H1 (cell line): ENCODE results near the gene OGDHL. TPM values are rescaled to one million over a fixed set of nuclear protein-coding genes. Genes with fewer than 3 reads are reported as not detected.

Source experiments
- CTCF ChIA-PET: fragments of 300-600 bp; sonication (Branson Sonifier 250); formaldehyde crosslinking; loops from one replicate; lab custom pipeline; 2021; ENCODE audit not compliant: partially characterized antibody; lab: Charles Lee
- POLR2A ChIA-PET: fragments of 300-600 bp; sonication (Branson Sonifier 250); formaldehyde crosslinking; loops from one replicate; lab custom pipeline; 2021; ENCODE audit warnings: inconsistent platforms; ENCODE audit not compliant: partially characterized antibody; lab: Charles Lee
- DNase-seq, 2 experiments: peaks; one replicate each; pipeline versions ENCODE4 v3.0.0 to v3.0.0-alpha.2; 2010 to 2022; ENCODE audit warnings: low spot score in 2 of 2, low read depth in 1 of 2, mixed read lengths in 1 of 2
- FAIRE-seq: peaks from 2 replicates; lab custom pipeline; 2011; peaks lifted over from hg19 to GRCh38; lab: Jason Lieb, UNC
- H2AFZ ChIP-seq: 2 replicates; pipeline ENCODE4 v1.8.1; 2012; ENCODE audit warnings: low read length, inconsistent platforms
- H2AK5ac ChIP-seq: 2 replicates; pipeline ENCODE4 v1.6.1; 2013; ENCODE audit warnings: low read depth, low read length
- H2BK120ac ChIP-seq: replicated peaks from 2 replicates; pipeline ENCODE3; 2013; ENCODE audit warnings: low read depth, low read length, inconsistent platforms
- H2BK12ac ChIP-seq: 2 replicates; pipeline ENCODE4 v1.6.1; 2013; ENCODE audit warnings: low read depth, low read length
- H2BK15ac ChIP-seq: 2 replicates; pipeline ENCODE4 v1.6.1; 2013; ENCODE audit warnings: low read length
- H2BK20ac ChIP-seq: 2 replicates; pipeline ENCODE4 v1.6.1; 2013; ENCODE audit warnings: low read length
- H2BK5ac ChIP-seq: 2 replicates; pipeline ENCODE4 v1.6.1; 2013; ENCODE audit warnings: low read depth, low read length
- H3K14ac ChIP-seq: 2 replicates; pipeline ENCODE4 v1.6.1; 2013; ENCODE audit warnings: inconsistent platforms; ENCODE audit not compliant: insufficient read length
- H3K18ac ChIP-seq: 2 replicates; pipeline ENCODE4 v1.6.1; 2013; ENCODE audit warnings: low read length; ENCODE audit errors: extremely low read depth
- H3K23ac ChIP-seq: 2 replicates; pipeline ENCODE4 v1.6.1; 2013; ENCODE audit warnings: inconsistent platforms; ENCODE audit not compliant: insufficient read length
- H3K23me2 ChIP-seq: 2 replicates; pipeline ENCODE4 v1.6.1; 2013; ENCODE audit warnings: low read depth, low read length
- H3K27ac ChIP-seq: 2 replicates; pipeline ENCODE4 v1.6.1; 2011; ENCODE audit warnings: low read depth, low read length, inconsistent platforms
- H3K27me3 ChIP-seq, 4 experiments: replicated peaks in 1 of 4; 1 replicate in 1 of 4; 2 replicates in 3 of 4; pipeline versions ENCODE4 v1.6.1 to v1.8.1; 2011 to 2013; ENCODE audit warnings: low read length in 3 of 4, mild to moderate bottlenecking in 3 of 4, inconsistent platforms in 2 of 4, mixed read lengths in 2 of 4, moderate library complexity in 1 of 4; ENCODE audit not compliant: control insufficient read depth in 3 of 4, insufficient read depth in 3 of 4; ENCODE audit errors: extremely low read depth in 1 of 4
- H3K36me3 ChIP-seq, 4 experiments: 2 replicates each; pipeline versions ENCODE4 v1.6.1 to v1.8.1; 2011 to 2013; ENCODE audit warnings: mild to moderate bottlenecking in 4 of 4, low read length in 3 of 4, moderate library complexity in 2 of 4, control low read depth in 1 of 4, inconsistent platforms in 1 of 4; ENCODE audit not compliant: insufficient read depth in 4 of 4, control insufficient read depth in 2 of 4
- H3K4ac ChIP-seq: replicated peaks from 2 replicates; pipeline ENCODE3; 2013; ENCODE audit warnings: low read length, low read depth, mixed read lengths, inconsistent platforms; ENCODE audit not compliant: insufficient read length
- H3K4me1 ChIP-seq, 4 experiments: replicated peaks in 1 of 4; 1 replicate in 1 of 4; 2 replicates in 3 of 4; pipeline versions ENCODE4 v1.6.1 to v1.8.1; 2011 to 2013; ENCODE audit warnings: low read length in 3 of 4, inconsistent platforms in 2 of 4, mixed read lengths in 1 of 4; ENCODE audit not compliant: insufficient read depth in 4 of 4, control insufficient read depth in 3 of 4
- H3K4me2 ChIP-seq, 2 experiments: 2 replicates each; pipeline versions ENCODE4 v1.6.1 to v1.8.1; 2011 to 2013; ENCODE audit warnings: low read depth in 2 of 2, low read length in 2 of 2, control low read depth in 1 of 2, inconsistent platforms in 1 of 2, mild to moderate bottlenecking in 1 of 2; ENCODE audit not compliant: insufficient read depth in 1 of 2
- H3K4me3 ChIP-seq, 4 experiments: fragments of 200-600, 300-600 bp in 1 of 4; sonication (generic), shearing (Covaris generic), sonication (Bioruptor Twin) in 1 of 4; 2 replicates each; pipeline versions ENCODE4 v1.5.1 to v1.8.1; 2011 to 2016; ENCODE audit warnings: low read length in 4 of 4, low read depth in 3 of 4, control low read depth in 2 of 4, inconsistent platforms in 2 of 4, mild to moderate bottlenecking in 2 of 4, mixed read lengths in 1 of 4, moderate library complexity in 1 of 4; ENCODE audit not compliant: insufficient read depth in 2 of 4; ENCODE audit errors: extremely low read depth in 1 of 4
- H3K56ac ChIP-seq: replicated peaks from 2 replicates; pipeline ENCODE3; 2013; ENCODE audit warnings: low read depth, mild to moderate bottlenecking, mixed read lengths, low read length, inconsistent platforms; ENCODE audit not compliant: insufficient read length
- H3K79me1 ChIP-seq: 2 replicates; pipeline ENCODE4 v1.6.1; 2013; ENCODE audit warnings: low read depth, low read length, control low read depth
- H3K79me2 ChIP-seq, 2 experiments: 2 replicates each; pipeline versions ENCODE4 v1.6.1 to v1.8.1; 2012 to 2013; ENCODE audit warnings: low read length in 2 of 2, mild to moderate bottlenecking in 2 of 2, inconsistent platforms in 1 of 2; ENCODE audit not compliant: insufficient read depth in 2 of 2, control insufficient read depth in 1 of 2
- H3K9ac ChIP-seq, 4 experiments: replicated peaks in 1 of 4; 1 replicate in 1 of 4; 2 replicates in 3 of 4; pipeline versions ENCODE4 v1.6.1 to v1.8.1; 2011 to 2013; ENCODE audit warnings: low read depth in 3 of 4, low read length in 3 of 4, control low read depth in 2 of 4, mild to moderate bottlenecking in 2 of 4, moderate library complexity in 2 of 4, inconsistent platforms in 1 of 4; ENCODE audit errors: extremely low read depth in 1 of 4
- H3K9me3 ChIP-seq, 2 experiments: 2 replicates each; pipeline versions ENCODE4 v1.6.1 to v1.8.1; 2012 to 2013; ENCODE audit warnings: mild to moderate bottlenecking in 2 of 2, moderate library complexity in 2 of 2, control low read depth in 1 of 2, inconsistent platforms in 1 of 2, low read depth in 1 of 2, low read length in 1 of 2, mixed read lengths in 1 of 2; ENCODE audit not compliant: insufficient read depth in 2 of 2
- H4K20me1 ChIP-seq, 2 experiments: replicated peaks in 1 of 2; 2 replicates each; pipeline versions ENCODE3 to v1.8.1; 2011 to 2013; ENCODE audit warnings: inconsistent platforms in 2 of 2, low read length in 2 of 2, mild to moderate bottlenecking in 1 of 2; ENCODE audit not compliant: insufficient read depth in 2 of 2, control insufficient read depth in 1 of 2
- H4K5ac ChIP-seq: 2 replicates; pipeline ENCODE4 v1.6.1; 2013; ENCODE audit warnings: low read length, low read depth, mixed read lengths, inconsistent platforms; ENCODE audit not compliant: insufficient read length
- H4K8ac ChIP-seq: 2 replicates; pipeline ENCODE4 v1.8.0; 2013; ENCODE audit warnings: mild to moderate bottlenecking, moderate library complexity, low read length, inconsistent platforms; ENCODE audit not compliant: insufficient read depth; ENCODE audit errors: extremely low read depth
- H4K91ac ChIP-seq: replicated peaks from 2 replicates; pipeline ENCODE3; 2013; ENCODE audit warnings: low read length, mixed read lengths, inconsistent platforms; ENCODE audit not compliant: insufficient read length
- ASH2L ChIP-seq: fragments of 200-600, 300-600 bp; sonication (generic); IDR thresholded peaks from one replicate; pipeline ENCODE4 v1.7.1; 2017; ENCODE audit warnings: low read length
- CBX5 ChIP-seq: fragments of 300-800, 300-1000 bp; sonication (generic); IDR thresholded peaks from 2 replicates; pipeline ENCODE4 v1.7.1; 2016; ENCODE audit warnings: antibody characterized with exemption, low read length, low read depth
- CHD2 ChIP-seq: IDR thresholded peaks from 2 replicates; pipeline ENCODE4 v1.6.1; 2012; ENCODE audit warnings: low read length, improper control_type of control experiment
- CTBP2 ChIP-seq: IDR thresholded peaks from 2 replicates; pipeline ENCODE4 v1.7.0; 2011; ENCODE audit warnings: borderline replicate concordance, mild to moderate bottlenecking, moderate library complexity, mixed read lengths, low read length; ENCODE audit not compliant: insufficient read depth, insufficient read length
- KDM5A ChIP-seq: fragments of 200-600 bp; IDR thresholded peaks from 2 replicates; pipeline ENCODE4 v1.7.1; 2012; ENCODE audit warnings: mild to moderate bottlenecking, low read length, inconsistent platforms, mixed read lengths
- MAX ChIP-seq: IDR thresholded peaks from 2 replicates; pipeline ENCODE4 v1.6.1; 2012; ENCODE audit warnings: inconsistent platforms
- PHF8 ChIP-seq: fragments of 200-600 bp; sonication (generic); conservative IDR thresholded peaks from 2 replicates; pipeline ENCODE4 v1.7.1; 2012; ENCODE audit warnings: low read depth, mild to moderate bottlenecking, inconsistent platforms, low read length, moderate library complexity
- POLR2A ChIP-seq, 2 experiments: IDR thresholded peaks; 1 replicate in 1 of 2; 2 replicates in 1 of 2; pipeline ENCODE4 v1.6.1; 2011; ENCODE audit warnings: low read depth in 2 of 2, low read length in 2 of 2, mild to moderate bottlenecking in 2 of 2; ENCODE audit errors: control extremely low read depth in 1 of 2
- POLR2AphosphoS5 ChIP-seq: IDR thresholded peaks from 2 replicates; pipeline ENCODE4 v1.6.1; 2011; ENCODE audit warnings: low read depth, low read length
- SP1 ChIP-seq: IDR thresholded peaks from 2 replicates; pipeline ENCODE4 v1.6.1; 2011; ENCODE audit warnings: low read depth, low read length
- SP2 ChIP-seq: IDR thresholded peaks from 2 replicates; pipeline ENCODE4 v1.6.1; 2012; ENCODE audit warnings: mild to moderate bottlenecking, low read length, inconsistent platforms
- SP4 ChIP-seq: IDR thresholded peaks from 2 replicates; pipeline ENCODE4 v1.6.1; 2012; ENCODE audit warnings: low read length, inconsistent platforms
- TBP ChIP-seq: IDR thresholded peaks from 2 replicates; pipeline ENCODE4 v1.6.1; 2011; ENCODE audit warnings: low read depth, low read length, improper control_type of control experiment
- TEAD4 ChIP-seq: IDR thresholded peaks from 2 replicates; pipeline ENCODE4 v1.6.1; 2012; ENCODE audit warnings: low read depth, low read length, inconsistent platforms, mixed read lengths
- WGBS, 2 experiments: shearing (Covaris generic) in 1 of 2; methylation state at CpG; one replicate each; pipeline versions ENCODE4 v1.1.6 to v1.1.7; 2013 to 2015; ENCODE audit warnings: low lambda C conversion rate in 2 of 2, mixed read lengths in 2 of 2, inconsistent platforms in 1 of 2, low coverage in 1 of 2, missing lambda C conversion rate in 1 of 2; ENCODE audit not compliant: insufficient replicate concordance in 2 of 2, insufficient coverage in 1 of 2, insufficient read length in 1 of 2; ENCODE audit errors: extremely low coverage in 1 of 2, missing lambda C conversion rate in 1 of 2; 5-methylcytosine and 5-hydroxymethylcytosine counted together
- polyA plus RNA-seq, 7 experiments: library from polyadenylated mRNA; depleted of rRNA in 3 of 7; stranded (reverse) in 5 of 7; unstranded in 2 of 7; fragments of >200 nt in 5 of 7; fragments of 200-250 nt in 2 of 7; gene quantifications; 1 replicate in 5 of 7; 2 replicates in 1 of 7; 4 replicates in 1 of 7; pipeline versions ENCODE4 v1.2.1 to v1.2.3, GENCODE V29; 2011 to 2013; ENCODE audit warnings: missing spikeins in 2 of 7, mixed read lengths in 2 of 7
- total RNA-seq: library from RNA; stranded (reverse); fragmentation: NEBNext Ultra II Directional; extraction: Animal tissue kit (Norgen Biotek cat#: 25700); gene quantifications from 2 replicates; pipeline ENCODE4 v1.2.1, GENCODE V29; 2021

Gene OGDHL
- total and polyA plus RNA-seq, 2 of the 8 experiments (the other 6 are each of a cell fraction or from before 2014, with no cell fraction given), result 16.1 to 16.6 TPM

GRCh38 chr10:49740346-49741107 is 21.6 kb downstream of the OGDHL start:
- Histone ChIP-seq H2AFZ (no peak overlapping the region), H3K23ac (no peak overlapping the region), H4K8ac (no peak overlapping the region), H2BK5ac (no peak overlapping the region), H2BK12ac (no peak overlapping the region), H2AK5ac (no peak overlapping the region), H3K14ac (no peak overlapping the region), H3K4me3 (no peak overlapping the region), H3K4me2 (no peak overlapping the region), H3K9ac (no peak overlapping the region), H2BK20ac (no peak overlapping the region), H3K79me2 (no peaks in the 10 kb centered on the region), H3K4me1 (no peaks in the 10 kb centered on the region), H4K91ac (no peak overlapping the region), H4K20me1 (peaks cover 3 to 14% of the 10 kb centered on the region in 2 experiments), H4K5ac (no peak overlapping the region), H3K27ac (no peak overlapping the region), H3K4ac (no peak overlapping the region), H3K18ac (no peak overlapping the region), H3K23me2 (peaks cover 11% of the 10 kb centered on the region; the same call in 1 of the 2 replicates), H3K36me3 (peaks cover 0 to 12% (median under 1%) of the 10 kb centered on the region in 4 experiments; a peak in 2 of 8 replicates), H3K9me3 (no peaks in the 10 kb centered on the region), H3K56ac (no peak overlapping the region), H3K27me3 (no peaks in the 10 kb centered on the region), H3K79me1 (no peaks in the 10 kb centered on the region; the same call in 1 of the 2 replicates), H2BK120ac (no peak overlapping the region), H2BK15ac (no peak overlapping the region)
- DNase-seq, result no peak
- ChIA-PET CTCF (interaction anchor here (0.8 to 1.8 kb wide), 5 partner anchors 12 to 145 kb away, joined by 3 to 4 read pairs (median 4); no protein-coding TSS in a partner anchor), POLR2A (interaction anchor here (1.2 to 1.6 kb wide), 4 partner anchors 9 to 33 kb away, joined by 3 to 6 read pairs (median 4); partner anchors contain the start of gene OGDHL)
- 91% methylated on average over 15 of the region's 16 CpGs; no CpG with 5 or more reads in 1 of the 2 experiments for WGBS, 2 experiments
- no peak for FAIRE-seq
- TF ChIP-seq KDM5A, result no peak
- TF ChIP-seq POLR2AphosphoS5, result no peak
- no peak for TF ChIP-seq CTBP2
- TF ChIP-seq CHD2, result no peak
- TF ChIP-seq SP2, result no peak
- TF ChIP-seq TBP, result no peak
- no peak for TF ChIP-seq POLR2A (IDR thresholded peaks at IDR 0.05; ENCODE audit: control extremely low read depth in 1 of 2, low read depth in 2 of 2, low read length in 2 of 2)
- no peak for TF ChIP-seq PHF8
- no peak for TF ChIP-seq ASH2L
- TF ChIP-seq TEAD4, result no peak
- TF ChIP-seq CBX5, result no peak
- TF ChIP-seq SP4, result no peak
- no peak for TF ChIP-seq MAX
- no peak for TF ChIP-seq SP1
